ENCODE measurements around the gene GSTM5. TPM values are rescaled to one million over a fixed set of nuclear protein-coding genes. Genes with fewer than 3 reads are reported as not detected.
"Not testable (repeated sequence)": the region's sequence is repeated elsewhere in the genome, so short reads cannot be mapped to it uniquely, and the experiment has no call there.

Gene GSTM5
- total RNA-seq, 1 experiment from 2014 or later, result not detected

- not testable (repeated sequence) for H2BK5ac ChIP-seq (ENCODE audit: insufficient read length, low read length); H2BK120ac ChIP-seq (ENCODE audit: low read depth, low read length, poor library complexity, severe bottlenecking); H3K4me3 Mint-ChIP-seq; H3K79me2 ChIP-seq (ENCODE audit: insufficient read depth, low read length); H2AFZ ChIP-seq (ENCODE audit: low read length); H3K27me3 Mint-ChIP-seq (ENCODE audit: low read depth); H3K4me2 ChIP-seq (ENCODE audit: insufficient read depth, insufficient read length, low read length); H4K5ac ChIP-seq (ENCODE audit: insufficient read length, low read depth, low read length); H3K18ac ChIP-seq (ENCODE audit: insufficient read length, low read depth, low read length); H3K4ac ChIP-seq (ENCODE audit: low read depth, low read length); H3K4me1 ChIP-seq (ENCODE audit: insufficient read depth, low read length); H3K27me3 ChIP-seq (ENCODE audit: insufficient read depth, low read length); H4K20me1 ChIP-seq (ENCODE audit: control insufficient read depth, insufficient read depth, insufficient read length); H2BK12ac ChIP-seq (ENCODE audit: insufficient read length, low read depth, low read length); H3K23me2 ChIP-seq (ENCODE audit: insufficient read length, low read depth, low read length, poor library complexity, severe bottlenecking); H2BK20ac ChIP-seq (ENCODE audit: low read depth, low read length, poor library complexity, severe bottlenecking); H3K4me1 Mint-ChIP-seq; H3K79me1 ChIP-seq (ENCODE audit: insufficient read depth, low read depth, low read length, poor library complexity, severe bottlenecking); H3K14ac ChIP-seq (ENCODE audit: insufficient read depth, low read length); H3K9me3 Mint-ChIP-seq; H4K91ac ChIP-seq (ENCODE audit: insufficient read length, low read depth, low read length); H2AK5ac ChIP-seq (ENCODE audit: insufficient read length, low read length); H2BK15ac ChIP-seq (ENCODE audit: low read depth, low read length); H3K36me3 Mint-ChIP-seq (ENCODE audit: insufficient read depth in 1 of 3, low read depth in 3 of 3); H4K8ac ChIP-seq (replicated peaks; ENCODE audit: insufficient read length, low read depth, low read length); H3K9me3 ChIP-seq (ENCODE audit: control insufficient read depth, low read depth, low read length); H3K23ac ChIP-seq (ENCODE audit: insufficient read length, low read depth, low read length); H3K27ac ChIP-seq (ENCODE audit: insufficient read length, low read depth, low read length); DNase-seq; H3T11ph ChIP-seq (ENCODE audit: low read length); H3K56ac ChIP-seq (ENCODE audit: insufficient read length, low read depth, low read length); H3K27ac Mint-ChIP-seq; H3K9ac ChIP-seq (ENCODE audit: extremely low read depth, insufficient read length, low read length)
- no CpG with 5 or more reads among the region's 3 CpGs for WGBS (ENCODE audit: extremely low coverage, insufficient read length, low lambda C conversion rate)
These were observed 35.2 kb upstream of the GSTM5 start for GRCh38 chr1:109676683-109677381.

Measured in H9 (cell line).